Measurements from ENCODE around the gene MS4A4E. TPM values are rescaled to one million over a fixed set of nuclear protein-coding genes. Genes with fewer than 3 reads are reported as not detected.
"Not testable (repeated sequence)": the region's sequence is repeated elsewhere in the genome, so short reads cannot be mapped to it uniquely, and the experiment has no call there.

MS4A4E gene
- total RNA-seq, 2 experiments from 2014 or later = not detected

DNA sequence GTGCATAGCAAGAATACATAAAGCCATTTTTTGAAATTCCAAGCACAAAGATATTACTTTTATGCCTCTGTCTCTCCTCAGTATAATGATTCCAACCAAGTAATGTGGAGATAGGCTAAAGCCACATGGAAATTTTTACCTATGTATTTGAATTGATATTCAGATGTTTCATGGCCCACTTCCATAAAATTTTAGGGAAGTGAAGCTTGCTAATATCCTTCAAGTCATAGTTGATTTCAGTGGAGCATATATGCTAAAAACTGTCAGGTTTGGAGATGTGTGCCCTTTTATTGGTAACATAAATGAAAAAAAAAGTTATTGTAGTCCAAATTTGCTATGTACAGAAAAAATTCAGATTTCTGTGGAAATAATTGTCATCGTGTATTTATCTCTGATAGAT is 12.3 kb downstream of the MS4A4E start:
- POLR2A ChIA-PET = no interaction called here
- CTCF ChIA-PET = no interaction called here

DNA sequence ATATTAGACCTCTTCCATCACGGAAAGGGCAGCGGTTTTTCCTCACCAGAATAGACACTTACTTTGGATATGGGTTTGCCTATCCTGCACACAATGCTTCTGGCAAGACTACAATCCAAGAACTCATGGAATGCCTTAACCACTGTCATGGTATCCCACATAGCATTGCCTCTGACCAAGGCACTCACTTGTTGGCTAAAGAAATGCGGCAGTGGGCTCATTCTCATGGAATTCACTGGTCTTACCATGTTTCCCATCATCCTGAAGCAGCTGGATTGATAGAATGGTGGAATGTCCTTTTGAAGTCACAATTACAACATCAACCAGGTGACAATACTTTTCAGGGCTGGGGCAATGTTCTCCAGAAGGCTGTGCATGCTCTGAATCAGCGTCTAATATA is 20.8 kb downstream of the MS4A4E start:
- POLR2A ChIA-PET = no interaction called here
- CTCF ChIA-PET = no interaction called here

DNA sequence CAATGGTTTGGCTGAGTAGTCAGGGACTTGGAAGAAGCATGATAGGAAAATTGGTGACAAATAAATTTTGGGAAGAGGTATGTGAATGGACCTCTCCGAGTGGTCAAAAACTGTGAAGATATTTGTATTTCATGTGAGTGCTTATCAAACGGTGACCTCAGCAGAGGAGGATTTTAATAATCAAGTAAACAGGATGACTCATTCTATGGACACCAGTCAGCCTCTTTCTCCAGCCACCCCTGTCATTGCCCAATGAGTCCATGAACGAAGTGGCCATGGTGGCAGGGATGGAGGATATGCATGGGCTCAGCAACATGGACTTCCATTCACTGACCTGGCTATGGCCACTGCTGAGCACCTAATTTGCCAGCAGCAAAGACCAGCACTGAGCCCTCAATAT is 21.2 kb downstream of the MS4A4E start:
- CTCF ChIA-PET = no interaction called here
- POLR2A ChIA-PET = no interaction called here

DNA sequence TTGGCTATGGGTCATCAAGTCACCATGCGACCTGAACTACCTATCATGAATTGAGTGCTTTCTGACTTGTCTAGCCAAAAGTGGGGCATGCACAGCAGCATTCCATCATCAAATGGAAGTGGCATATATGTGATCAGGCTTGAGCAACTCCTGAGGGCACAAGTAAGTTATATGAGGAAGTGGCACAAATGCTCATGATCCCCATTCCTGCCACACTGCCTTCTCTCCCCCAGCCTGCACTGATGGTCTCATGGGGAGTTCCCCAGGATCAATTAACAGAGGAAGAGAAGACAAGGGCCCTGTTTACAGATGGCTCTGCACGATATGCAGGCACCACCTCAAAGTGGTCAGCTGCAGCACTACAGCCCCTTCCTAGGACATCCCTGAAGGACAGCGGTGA is 21.8 kb downstream of the MS4A4E start:
- CTCF ChIA-PET = no interaction called here
- POLR2A ChIA-PET = no interaction called here

DNA sequence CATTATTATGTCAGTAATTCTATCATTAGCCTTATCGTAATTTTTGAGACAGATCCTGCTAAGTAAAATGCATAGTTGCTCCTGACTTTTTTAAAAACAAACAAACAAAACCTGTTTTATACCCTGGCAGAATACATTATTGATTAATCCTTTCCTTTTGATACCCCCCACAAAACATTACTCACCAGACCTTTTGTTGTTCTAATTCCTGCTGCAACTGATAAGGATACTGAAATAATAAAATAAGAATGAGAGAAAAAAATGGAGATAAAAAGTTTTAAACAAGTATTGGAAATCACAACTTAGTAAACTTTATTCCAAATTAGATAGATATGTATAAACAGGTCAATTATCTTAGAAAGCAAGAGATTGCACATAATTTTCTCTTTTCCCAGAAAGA is 28.6 kb downstream of the MS4A4E start:
- CTCF ChIA-PET = no interaction called here
- POLR2A ChIA-PET = no interaction called here

DNA sequence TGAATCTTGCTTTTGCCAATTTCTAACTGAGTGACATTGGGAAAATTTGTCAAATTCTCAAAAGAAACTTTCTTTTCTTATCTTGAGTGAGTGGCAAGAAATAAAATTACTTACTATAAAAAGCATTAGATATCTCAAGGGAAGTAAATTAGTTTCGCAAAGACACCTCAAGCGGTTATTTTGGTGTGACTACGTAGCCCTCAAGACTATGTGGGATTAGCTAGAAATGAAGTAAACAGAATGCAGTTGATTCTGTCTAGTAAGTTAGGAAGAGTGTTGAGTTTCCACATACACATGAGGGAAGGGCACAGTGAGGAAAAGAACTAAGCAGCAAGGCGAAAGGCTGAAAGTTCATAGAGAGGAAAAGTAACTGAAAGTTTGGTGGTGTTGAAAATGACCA is 31.7 kb downstream of the MS4A4E start:
- POLR2A ChIA-PET = no interaction called here
- CTCF ChIA-PET = no interaction called here

DNA sequence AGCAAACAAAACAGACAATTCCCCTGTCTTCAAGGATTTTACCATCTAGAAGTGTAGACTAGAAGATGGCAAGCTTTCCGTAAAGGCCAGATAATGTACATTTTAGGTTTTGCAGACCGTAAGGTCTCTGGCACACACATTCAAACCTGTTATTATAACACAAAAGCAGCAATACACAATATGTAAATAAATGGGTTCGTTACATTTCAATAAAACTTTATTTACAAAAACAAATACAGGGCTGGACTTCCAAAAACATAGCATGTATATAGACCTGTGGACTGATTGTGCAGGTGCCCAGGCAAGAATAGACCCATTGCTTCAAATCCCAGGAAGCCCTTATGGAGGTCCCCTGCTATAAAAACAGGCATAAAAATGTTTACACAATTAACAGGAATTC is 33.0 kb downstream of the MS4A4E start:
- POLR2A ChIA-PET = no interaction called here
- CTCF ChIA-PET = no interaction called here

DNA sequence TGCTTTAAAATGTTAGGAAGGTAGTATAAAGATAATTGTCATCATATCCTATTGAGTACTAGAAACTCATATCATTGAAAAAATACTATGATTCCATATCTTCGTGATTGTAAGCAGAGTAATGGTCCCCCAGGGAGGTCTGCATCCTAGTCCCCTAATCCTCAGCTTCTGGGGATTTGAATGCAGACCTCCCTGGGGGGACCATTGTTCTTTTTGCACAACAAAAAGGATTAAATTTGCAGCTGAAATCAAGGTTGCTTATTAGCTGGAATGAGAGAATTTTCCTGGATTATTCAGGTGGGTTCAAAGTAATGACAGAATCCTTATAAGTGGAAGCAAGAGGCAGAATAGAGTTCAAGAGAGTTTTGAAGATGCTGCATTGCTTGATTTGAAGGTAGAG is 34.0 kb downstream of the MS4A4E start:
- POLR2A ChIA-PET = no interaction called here
- CTCF ChIA-PET = no interaction called here

DNA sequence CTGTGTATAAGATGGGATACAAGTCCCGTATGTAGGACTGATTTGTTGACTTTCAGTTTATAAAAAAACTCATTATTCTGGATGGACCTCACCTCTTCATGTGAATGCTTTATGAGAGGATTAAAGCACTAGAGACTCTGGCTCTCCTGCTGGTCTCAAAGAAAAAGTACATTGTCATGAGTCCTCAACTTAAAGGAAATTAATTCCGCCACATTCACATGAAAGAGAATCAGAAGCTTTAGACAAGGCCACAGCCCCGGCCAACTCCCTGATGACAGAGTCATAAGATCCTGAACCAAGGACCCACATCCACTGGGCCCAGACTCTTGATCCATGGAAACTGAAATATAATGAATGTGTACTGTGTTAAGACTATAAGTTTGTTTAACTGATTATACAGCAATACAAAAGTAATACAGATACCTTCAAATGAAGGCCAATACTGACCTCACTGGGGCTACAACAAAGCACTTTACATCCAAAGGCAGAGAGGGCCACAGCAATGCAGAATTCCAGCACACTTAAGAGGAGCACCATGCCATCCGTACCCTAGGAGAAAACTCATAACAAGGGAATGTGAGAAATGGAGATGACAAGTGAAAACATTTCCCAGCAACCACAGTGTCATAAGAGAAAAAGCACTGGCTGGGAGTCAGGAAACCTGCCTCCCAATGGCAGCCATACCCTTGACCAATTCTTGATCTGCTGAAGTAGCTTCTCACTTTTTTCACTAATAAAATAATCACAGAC is 34.6 kb downstream of the MS4A4E start:
- ChIA-PET CTCF (interaction anchor here (0.7 kb wide), 1 partner anchor 43 kb away, joined by 3 read pairs; no protein-coding TSS in a partner anchor), POLR2A (no interaction called here)

DNA sequence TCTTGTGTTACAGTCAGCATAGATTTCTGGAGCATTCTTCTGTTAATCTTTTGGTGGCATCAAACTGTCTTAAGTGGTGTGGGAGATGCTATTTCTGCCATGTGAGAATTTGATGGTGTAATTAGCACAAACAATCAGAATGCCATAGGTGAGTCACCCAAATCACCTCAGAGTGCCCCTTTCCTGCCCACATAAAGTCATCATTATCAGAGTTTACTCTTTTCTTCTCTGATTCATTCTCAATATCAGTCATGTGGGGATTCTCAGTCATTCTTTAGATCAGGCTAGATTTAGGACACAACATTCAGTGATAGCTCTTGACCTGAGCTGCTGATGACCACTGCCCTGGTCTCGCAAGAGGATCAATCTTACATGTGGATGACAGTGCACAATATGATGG is 36.3 kb downstream of the MS4A4E start:
- CTCF ChIA-PET = no interaction called here
- POLR2A ChIA-PET = no interaction called here

DNA sequence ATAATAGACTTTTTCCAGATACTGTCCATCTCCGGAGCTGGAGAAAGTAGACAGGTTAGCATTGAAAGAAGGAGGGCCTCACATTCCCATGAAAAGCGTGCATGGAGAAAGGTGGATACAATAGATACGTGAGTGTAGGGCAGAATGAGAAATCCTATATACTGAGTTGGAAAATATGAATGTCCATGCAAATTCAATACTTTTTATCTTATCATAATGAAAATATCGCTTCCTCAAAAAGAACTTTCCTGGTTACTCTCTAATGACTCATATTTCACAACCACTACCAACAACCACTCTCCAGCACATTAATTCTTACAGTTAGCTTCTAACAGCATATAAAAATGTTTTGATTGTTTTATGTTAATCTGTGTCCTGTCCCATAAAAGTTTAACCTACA is 38.0 kb downstream of the MS4A4E start:
- POLR2A ChIA-PET = no interaction called here
- CTCF ChIA-PET = no interaction called here

DNA sequence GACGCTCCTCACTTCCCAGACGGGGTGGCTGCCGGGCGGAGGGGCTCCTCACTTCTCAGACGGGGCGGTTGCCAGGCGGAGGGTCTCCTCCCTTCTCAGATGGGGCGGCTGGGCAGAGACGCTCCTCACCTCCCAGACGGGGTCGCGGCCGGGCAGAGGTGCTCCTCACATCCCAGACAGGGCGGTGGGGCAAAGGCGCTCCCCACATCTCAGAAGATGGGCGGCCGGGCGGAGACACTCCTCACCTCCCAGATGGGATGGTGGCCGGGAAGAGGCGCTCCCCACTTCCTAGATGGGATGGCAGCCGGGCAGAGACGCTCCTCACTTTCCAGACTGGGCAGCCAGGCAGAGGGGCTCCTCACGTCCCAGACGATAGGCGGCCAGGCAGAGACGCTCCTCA is 41.6 kb downstream of the MS4A4E start:
- POLR2A ChIA-PET = not testable (repeated sequence)

DNA sequence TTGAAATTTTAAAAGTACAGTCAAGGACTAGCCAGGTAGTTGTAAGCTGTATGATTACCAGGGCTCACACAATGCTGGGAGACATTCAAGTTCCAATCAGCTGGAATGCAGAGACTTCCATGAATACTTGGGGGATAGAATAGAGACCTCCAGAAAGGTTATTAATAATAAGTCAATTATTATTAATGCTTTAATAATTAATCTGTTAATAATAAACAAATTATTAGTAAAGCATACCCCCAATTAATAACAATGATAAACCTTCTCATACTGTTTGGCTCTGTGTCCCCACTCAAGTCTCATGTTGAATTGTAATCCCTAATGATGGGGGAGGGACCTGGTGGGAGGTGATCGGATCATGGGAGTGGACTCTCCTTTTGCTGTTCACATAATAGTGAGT is 45.5 kb downstream of the MS4A4E start:
- ChIA-PET POLR2A (no interaction called here), CTCF (no interaction called here)

More for the DNA sequence above, 41.6 kb downstream of the MS4A4E start:
- CTCF ChIA-PET = not testable (repeated sequence)

DNA sequence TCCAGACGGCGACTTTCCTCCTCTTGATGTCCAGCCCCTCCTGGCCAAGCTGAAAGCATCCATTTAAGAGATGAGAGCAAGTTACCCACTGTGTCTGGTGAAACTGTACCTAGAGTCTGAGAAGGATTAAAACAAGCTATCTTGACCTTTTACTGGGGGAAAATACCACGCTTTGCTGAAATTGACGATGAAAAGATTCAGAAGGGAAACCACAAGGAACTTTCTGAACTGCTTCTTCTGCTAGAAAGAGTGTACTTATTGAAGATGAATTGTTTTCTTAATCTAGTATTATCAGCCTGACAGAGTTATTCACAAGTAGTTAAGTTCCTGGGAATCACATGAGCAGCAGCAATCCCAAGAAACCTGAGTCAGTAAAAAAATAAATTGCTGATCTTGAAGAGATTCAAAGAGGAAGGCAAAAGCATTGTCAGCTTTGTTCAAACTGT is 47.0 kb downstream of the MS4A4E start:
- POLR2A ChIA-PET = no interaction called here
- CTCF ChIA-PET = no interaction called here

DNA sequence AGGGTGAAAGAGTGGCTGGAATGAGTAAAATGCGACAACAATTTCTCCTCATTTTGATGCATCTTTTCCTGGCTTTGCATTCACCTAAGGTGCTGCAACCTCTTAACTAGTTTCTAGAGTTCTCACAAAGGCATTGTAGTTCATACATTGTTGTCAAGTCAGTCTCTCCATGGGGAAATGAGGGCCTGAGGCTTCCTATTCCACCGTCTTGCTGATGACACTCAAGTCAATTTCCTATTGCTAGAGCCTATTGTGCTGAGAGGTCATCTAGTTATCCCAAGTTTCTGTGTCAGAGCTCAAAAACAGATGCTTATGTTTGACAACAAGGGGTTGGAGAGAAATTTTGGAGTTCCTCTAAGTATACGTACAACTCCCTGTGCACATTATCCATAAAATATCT is 48.4 kb downstream of the MS4A4E start:
- ChIA-PET POLR2A (no interaction called here), CTCF (no interaction called here)

DNA sequence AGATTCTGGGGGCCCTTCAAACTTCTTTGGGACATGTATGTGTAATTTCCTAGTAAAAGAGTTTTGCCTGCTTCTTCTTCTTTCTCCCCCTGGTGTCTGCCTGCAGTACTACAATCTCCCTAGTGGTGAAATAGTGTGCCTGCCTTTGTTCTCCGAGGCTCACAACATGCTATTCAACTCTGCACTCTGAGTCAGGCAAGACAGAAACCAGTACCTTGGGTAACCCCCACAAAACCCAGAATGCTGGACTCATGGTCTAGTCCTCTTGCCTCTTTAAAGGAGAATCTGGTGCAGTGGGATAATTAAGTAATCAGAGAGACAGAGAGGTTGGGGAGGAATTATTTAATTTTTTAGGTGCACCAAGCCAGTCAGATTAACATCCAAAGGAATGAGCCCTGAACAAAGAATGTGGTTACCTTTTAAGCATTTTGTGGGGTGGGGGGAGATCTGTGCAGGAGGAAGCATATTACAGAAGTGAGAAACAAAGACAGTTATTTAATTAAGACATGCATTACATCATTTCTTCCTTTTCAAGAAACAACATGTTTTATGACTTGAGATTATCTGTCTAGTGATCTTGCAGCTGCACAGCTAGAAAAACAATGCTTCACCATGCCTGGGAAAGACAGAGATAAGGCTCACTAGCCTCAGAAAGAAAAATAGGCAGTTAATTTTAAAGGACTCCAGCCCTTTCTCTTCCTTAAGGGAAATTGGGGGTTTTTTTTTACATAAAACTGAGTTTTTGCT is 49.1 kb downstream of the MS4A4E start:
- ChIA-PET POLR2A (no interaction called here), CTCF (no interaction called here)

DNA sequence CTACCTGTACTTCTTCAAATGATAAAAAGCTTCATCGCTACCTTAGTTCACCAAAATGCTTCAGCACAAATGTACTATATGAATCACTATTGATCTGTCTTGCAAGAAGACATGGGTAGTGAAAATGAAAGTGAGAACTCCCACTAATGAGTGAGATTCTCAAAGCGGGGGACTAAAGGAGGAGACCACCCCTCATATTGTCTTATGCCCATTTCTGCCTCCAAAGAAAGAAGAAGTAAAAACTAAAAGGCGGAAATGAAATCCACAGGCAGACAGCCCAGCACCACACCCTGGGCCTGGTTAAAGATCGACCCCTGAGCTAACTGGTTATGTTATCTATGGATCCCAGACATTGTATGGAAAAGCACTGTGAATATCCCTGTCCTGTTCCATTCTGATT is 50.4 kb downstream of the MS4A4E start:
- POLR2A ChIA-PET = not testable (repeated sequence)
- CTCF ChIA-PET = interaction anchor here (0.7 kb wide), 1 partner anchor 1324 kb away, joined by 3 read pairs; no protein-coding TSS in a partner anchor

DNA sequence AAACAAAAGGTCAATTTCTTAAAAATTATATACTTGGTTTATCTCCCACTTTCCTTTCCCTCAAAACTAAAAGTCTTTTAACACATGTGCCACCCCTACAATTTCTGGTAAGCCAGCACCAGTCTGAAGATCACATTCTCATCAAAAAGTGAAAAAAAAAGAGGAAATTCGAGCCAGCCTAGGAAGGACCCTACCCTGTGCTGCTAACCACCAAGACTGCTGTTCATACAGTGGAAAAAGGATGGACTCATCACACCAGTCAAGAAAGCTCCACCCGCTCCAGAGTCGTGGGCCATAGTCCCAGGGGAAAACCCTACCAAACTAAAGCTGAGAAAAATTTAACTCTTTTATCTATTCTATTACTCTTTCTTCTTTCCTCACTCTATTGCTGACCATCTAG is 54.5 kb downstream of the MS4A4E start:
- POLR2A ChIA-PET, CTCF ChIA-PET: not testable (repeated sequence)

DNA sequence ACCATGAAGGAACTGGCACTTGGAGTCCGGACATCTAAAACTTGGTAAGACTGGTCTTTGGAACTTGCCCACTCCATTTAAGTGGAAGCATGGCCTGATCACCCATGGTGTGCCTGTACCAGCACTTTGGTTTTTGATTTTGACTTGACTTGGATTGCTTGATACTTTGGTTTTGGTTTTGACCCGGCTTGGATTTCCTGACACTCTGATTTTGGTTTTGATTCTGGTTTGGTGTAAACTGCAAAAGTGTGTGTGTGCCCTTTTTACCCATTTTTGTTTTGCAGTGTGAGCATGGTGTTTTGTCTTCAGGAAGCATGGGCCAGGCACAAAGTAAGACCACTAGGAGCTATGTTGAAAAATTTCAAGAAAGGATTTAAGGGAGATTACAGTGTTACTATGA is 56.8 kb downstream of the MS4A4E start:
- POLR2A ChIA-PET, CTCF ChIA-PET: not testable (repeated sequence)

DNA sequence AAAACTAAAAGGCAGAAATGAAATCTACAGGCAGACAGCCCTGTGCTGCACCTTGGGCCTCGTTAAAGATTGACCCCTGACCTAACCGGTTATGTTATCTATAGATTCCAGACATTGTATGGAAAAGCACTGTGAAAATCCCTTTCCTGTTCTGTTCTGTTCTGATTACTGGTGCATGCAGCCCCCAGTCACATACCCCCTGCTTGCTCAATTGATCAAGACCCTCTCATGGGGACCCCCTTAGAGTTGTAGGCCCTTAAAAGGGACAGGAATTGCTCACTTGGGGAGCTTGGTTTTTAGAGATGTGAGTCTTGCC is 57.5 kb downstream of the MS4A4E start:
- POLR2A ChIA-PET = not testable (repeated sequence)

DNA sequence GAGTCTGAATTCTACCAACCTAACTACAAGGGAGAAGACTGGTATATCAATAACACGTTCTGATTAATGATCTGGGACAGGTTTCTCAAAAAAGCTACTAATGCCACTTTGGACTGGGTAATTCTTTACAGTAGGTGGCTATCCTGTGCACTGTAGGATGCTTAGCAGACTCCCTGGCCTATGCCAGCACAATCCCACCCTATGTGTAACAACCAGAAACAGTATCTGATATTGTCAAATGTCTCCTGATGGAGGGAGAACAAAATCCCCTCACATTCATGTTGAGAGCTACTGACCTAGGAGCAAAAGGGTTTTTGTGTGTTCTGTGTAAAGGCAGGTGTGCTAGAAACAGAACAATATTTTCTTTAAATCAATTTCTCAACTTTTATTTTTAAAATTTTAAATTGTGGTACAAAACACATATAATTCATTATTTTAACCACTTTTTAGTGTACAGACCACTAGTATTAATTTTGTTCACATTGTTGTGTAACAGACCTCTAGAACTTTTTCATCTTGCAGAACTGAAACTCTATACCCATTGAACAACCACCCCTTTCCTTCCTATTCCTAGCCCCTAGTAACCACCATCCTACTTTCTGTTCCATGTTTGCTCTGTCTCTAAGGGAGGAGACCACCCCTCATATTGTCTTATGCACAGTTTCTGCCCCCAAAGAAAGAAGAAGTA is 58.0 kb downstream of the MS4A4E start:
- POLR2A ChIA-PET = no interaction called here

More for the DNA sequence above, 57.5 kb downstream of the MS4A4E start:
- CTCF ChIA-PET = not testable (repeated sequence)

More for the DNA sequence above, 58.0 kb downstream of the MS4A4E start:
- CTCF ChIA-PET = no interaction called here
